Ovary (tissue), 9 donors: ENCODE measurements around the gene PACC1. TPM values are rescaled to one million over a fixed set of nuclear protein-coding genes. Genes with fewer than 3 reads are reported as not detected.
A peak's percentile ranks its signal among the peaks of the same experiment; 100 is the strongest.

Source experiments
- DNase-seq, 5 donors: peaks; one replicate each; pipeline ENCODE4 v3.0.0-alpha.2; 2019 to 2020
- H3K27ac ChIP-seq, 2 donors: fragments of 200-600 bp; one replicate each; pipeline versions ENCODE4 v1.5.1 to v1.8.0; 2019 to 2022
- H3K27me3 ChIP-seq: fragments of 200-600 bp; one replicate; pipeline ENCODE4 v1.8.0; 2022
- H3K36me3 ChIP-seq: fragments of 200-600 bp; sonication (generic); one replicate; pipeline ENCODE4 v1.5.1; 2019
- H3K4me1 ChIP-seq: one replicate; pipeline ENCODE4 v1.8.1; 2013; ENCODE audit warnings: mild to moderate bottlenecking, moderate library complexity; ENCODE audit not compliant: insufficient read depth
- H3K4me3 ChIP-seq: fragments of 200-600 bp; sonication (generic); one replicate; pipeline ENCODE4 v1.5.1; 2017
- H3K9me3 ChIP-seq, 2 donors: fragments of 200-600 bp in 1 of 2; sonication (generic) in 1 of 2; one replicate each; pipeline versions ENCODE4 v1.5.1 to v1.8.1; 2013 to 2019; ENCODE audit warnings: mild to moderate bottlenecking in 1 of 2, moderate library complexity in 1 of 2
- EP300 ChIP-seq: sonication (generic); formaldehyde crosslinking; IDR thresholded peaks from one replicate; pipeline ENCODE4 v1.6.1; 2017; ENCODE audit warnings: antibody characterized with exemption
- POLR2A ChIP-seq: fragments of 450-650 bp; IDR thresholded peaks from one replicate; pipeline ENCODE4 v1.6.1; 2017; ENCODE audit warnings: antibody characterized with exemption, mild to moderate bottlenecking, moderate library complexity
- WGBS, 3 donors: extraction: QIAGEN DNeasy Blood & Tissue Kit in 1 of 3; methylation state at CpG; one replicate each; pipeline versions ENCODE4 v1.1.5 to v1.1.7; 2013 to 2017; 5-methylcytosine and 5-hydroxymethylcytosine counted together
- intact Hi-C, 4 donors: fragments of 100-400 bp; cut with DNase I; formaldehyde crosslinking; loops; one replicate each; pipeline versions ENCODE4 v1.11.0 to v1.15.1; 2022 to 2023
- polyA plus RNA-seq, 2 donors: library from polyadenylated mRNA; stranded (reverse); fragments of 200-250 nt in 1 of 2; fragments of 350-450 nt in 1 of 2; fragmentation: Illumina TruSeq in 1 of 2; extraction: RNeasy Lipid Tissue Mini Kit (QIAGEN cat#74804) in 1 of 2; gene quantifications; one replicate each; pipeline ENCODE4 v1.2.3, GENCODE V29; 2013 to 2014
- total RNA-seq, 7 donors: library from RNA; depleted of rRNA in 2 of 7; stranded (reverse); fragments of >200 nt in 2 of 7; fragmentation: NEBNext Ultra II Directional in 3 of 7; extraction: Animal tissue kit (Norgen Biotek cat#: 25700) in 3 of 7; gene quantifications; one replicate each; pipeline versions ENCODE4 v1.1.0 to v1.2.4, GENCODE V29; 2016 to 2023
- TF ChIP-seq, protein P1 (sequence below), 3 donors: fragments of 450-650 bp in 2 of 3; fragments of 200-600 bp in 1 of 3; IDR thresholded peaks; one replicate each; pipeline versions ENCODE4 v1.5.1 to v1.8.0; 2016 to 2022; ENCODE audit warnings: antibody characterized with exemption in 3 of 3, mild to moderate bottlenecking in 1 of 3
- donor health status: DM: no; HTN: no; CAD: no; lungs with moderate emphysema.
- donor health status: DM: no; HTN: no; CAD: no.
- donor health status: Bipolar disorder and iron deficiency.
- donor health status: DM: yes; HTN: yes; CAD: no.
- donor health status: DM: no; HTN: no; CAD: no.
- donor health status: DM: yes; HTN: yes; CAD: no.

Gene PACC1
- total and polyA plus RNA-seq, 9 donors, result 1.9 to 9.5 (median 2.9) TPM

DNA sequence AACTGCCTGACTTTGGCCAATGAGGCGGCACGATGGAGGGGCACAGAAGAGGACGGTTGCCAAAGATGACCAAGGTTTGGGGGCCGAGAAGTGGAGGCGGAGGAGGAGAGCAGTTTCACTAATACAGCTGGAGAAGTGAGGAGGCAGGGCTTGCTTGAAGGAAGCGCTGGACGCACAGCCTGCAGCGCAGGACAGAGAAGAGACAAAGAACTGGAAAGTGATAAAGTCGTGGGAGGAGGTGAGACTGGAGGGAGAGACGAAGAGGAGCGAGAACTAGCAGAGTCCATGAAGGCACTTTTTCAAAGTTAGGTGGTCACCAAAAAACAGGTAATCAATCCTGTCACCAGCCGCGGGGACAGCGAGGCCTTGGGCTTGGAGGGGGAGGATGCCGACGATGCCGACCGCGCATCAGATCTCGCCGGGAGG lies 771 bp downstream of the PACC1 start:
- WGBS, 3 donors, result 9 to 11% (median 11%) methylated on average over 21 of the region's 21 CpGs
- Histone ChIP-seq H3K4me1 (peaks cover 1% of the 10 kb centered on the region), H3K27me3 (no peaks in the 10 kb centered on the region), H3K36me3 (no peaks in the 10 kb centered on the region), H3K4me3 (peak overlapping the region; percentile 79), H3K27ac (no peak overlapping the region), H3K9me3 (no peaks in the 10 kb centered on the region)
- DNase-seq, result peak in 1 of 5 donors; percentile 27
- TF ChIP-seq EP300 (no peak), POLR2A (no peak)
- TF ChIP-seq, protein P1, sequence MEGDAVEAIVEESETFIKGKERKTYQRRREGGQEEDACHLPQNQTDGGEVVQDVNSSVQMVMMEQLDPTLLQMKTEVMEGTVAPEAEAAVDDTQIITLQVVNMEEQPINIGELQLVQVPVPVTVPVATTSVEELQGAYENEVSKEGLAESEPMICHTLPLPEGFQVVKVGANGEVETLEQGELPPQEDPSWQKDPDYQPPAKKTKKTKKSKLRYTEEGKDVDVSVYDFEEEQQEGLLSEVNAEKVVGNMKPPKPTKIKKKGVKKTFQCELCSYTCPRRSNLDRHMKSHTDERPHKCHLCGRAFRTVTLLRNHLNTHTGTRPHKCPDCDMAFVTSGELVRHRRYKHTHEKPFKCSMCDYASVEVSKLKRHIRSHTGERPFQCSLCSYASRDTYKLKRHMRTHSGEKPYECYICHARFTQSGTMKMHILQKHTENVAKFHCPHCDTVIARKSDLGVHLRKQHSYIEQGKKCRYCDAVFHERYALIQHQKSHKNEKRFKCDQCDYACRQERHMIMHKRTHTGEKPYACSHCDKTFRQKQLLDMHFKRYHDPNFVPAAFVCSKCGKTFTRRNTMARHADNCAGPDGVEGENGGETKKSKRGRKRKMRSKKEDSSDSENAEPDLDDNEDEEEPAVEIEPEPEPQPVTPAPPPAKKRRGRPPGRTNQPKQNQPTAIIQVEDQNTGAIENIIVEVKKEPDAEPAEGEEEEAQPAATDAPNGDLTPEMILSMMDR (IDR thresholded peaks at IDR 0.05), result no peak
- intact Hi-C loops, result no loop called here

DNA sequence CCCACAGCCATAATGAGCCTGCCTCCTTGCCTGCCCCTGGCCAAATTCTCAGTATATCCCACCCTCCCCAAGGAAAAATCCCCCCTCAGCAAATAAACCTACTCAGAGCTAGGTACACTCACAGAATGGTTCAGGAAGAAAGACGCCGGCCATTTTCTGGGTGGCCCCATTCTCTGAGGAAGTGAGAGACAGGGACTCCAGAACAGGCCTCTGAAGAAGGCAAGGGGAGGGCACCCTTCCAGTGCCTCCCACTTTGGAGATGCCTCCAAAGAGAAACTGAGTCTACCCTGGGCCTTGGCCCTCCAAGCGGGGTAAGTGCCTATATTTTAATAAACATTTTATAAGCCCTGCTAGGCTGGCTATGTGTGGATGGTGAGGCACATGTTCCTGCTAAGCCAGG lies 2.3 kb downstream of the PACC1 start:
- H3K27ac ChIP-seq, result no peak overlapping the region
- WGBS, 3 donors, result 90 to 96% (median 96%) methylated on average over 3 of the region's 3 CpGs
- no peaks in the 10 kb centered on the region for H3K27me3 ChIP-seq
- H3K4me3 ChIP-seq, result no peak overlapping the region
- H3K36me3 ChIP-seq, result no peaks in the 10 kb centered on the region
- H3K4me1 ChIP-seq, result peaks cover 1% of the 10 kb centered on the region
- TF ChIP-seq POLR2A, result no peak
- TF ChIP-seq, protein P1 (IDR thresholded peaks at IDR 0.05), result no peak
- TF ChIP-seq EP300, result no peak
- no peak for DNase-seq
- H3K9me3 ChIP-seq, result no peaks in the 10 kb centered on the region
- intact Hi-C loops, result no loop called here

DNA sequence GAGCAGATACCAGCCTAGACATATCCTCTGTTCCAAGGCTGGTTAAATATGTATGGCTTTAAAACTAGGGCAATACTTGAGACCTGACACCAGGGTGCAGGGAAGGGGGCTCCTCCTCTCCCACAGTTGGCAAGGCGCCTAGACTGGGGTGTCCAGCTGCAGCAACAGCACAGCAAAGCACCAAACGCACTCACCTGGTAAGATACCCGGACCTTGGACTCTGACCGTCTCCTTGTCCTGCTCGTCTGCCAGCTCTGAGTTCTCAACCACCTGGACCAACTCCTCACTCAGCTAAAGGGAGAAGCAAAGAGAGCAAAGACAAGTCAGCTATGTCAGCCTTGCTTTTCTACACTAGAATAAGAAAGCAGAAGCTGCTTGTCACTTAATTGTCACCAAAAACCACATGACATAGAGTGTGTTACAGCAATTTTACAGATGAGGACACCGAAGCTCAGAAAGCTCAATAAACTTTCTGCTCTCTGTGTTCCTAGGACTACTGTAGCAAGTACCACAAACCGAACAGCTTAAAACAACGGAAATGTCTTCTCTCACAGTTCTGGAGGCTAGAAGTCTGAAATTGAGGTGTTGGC lies 4.4 kb downstream of the PACC1 start:
- TF ChIP-seq POLR2A (no peak), EP300 (no peak)
- TF ChIP-seq, protein P1 (IDR thresholded peaks at IDR 0.05), result no peak
- WGBS, 3 donors, result 90 to 93% (median 91%) methylated on average over 8 of the region's 8 CpGs
- H3K4me1 ChIP-seq, result peaks cover 1% of the 10 kb centered on the region
- no peaks in the 10 kb centered on the region for H3K27me3 ChIP-seq
- H3K27ac ChIP-seq, result no peak overlapping the region
- intact Hi-C loops, result no loop called here
- no peaks in the 10 kb centered on the region for H3K9me3 ChIP-seq
- DNase-seq, result no peak
- no peaks in the 10 kb centered on the region for H3K36me3 ChIP-seq
- H3K4me3 ChIP-seq, result no peak overlapping the region

DNA sequence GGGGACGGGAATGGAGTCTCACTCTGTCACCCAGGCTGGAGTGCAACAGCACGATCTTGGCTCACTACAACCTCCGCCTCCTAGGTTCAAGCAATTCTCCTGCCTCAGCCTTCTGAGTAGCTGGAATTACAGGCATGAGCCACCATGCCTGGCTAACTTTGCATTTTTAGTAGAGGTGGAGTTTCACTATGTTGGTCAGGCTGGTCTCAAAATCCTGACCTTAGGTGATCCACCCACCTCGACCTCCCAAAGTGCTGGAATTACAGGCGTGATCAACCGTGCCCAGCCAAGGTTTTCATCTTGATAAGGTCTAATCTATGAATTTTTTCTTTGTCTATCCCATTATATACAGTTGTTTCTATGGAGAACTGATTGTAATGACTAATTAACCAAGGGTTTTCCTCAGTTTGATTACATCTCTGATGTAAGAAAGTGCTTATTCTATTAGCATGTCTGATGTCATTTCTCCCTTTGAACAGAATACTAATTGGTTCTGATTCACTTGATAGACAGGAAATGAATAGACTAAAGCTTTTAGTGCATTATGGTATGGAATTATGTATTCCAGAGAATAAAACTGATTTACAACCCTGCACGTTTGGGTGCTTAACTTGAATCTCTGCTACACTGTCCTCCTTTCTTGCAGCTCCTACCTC lies 11.9 kb downstream of the PACC1 start:
- intact Hi-C loops, result no loop called here
- no peak overlapping the region for H3K27ac ChIP-seq
- no peaks in the 10 kb centered on the region for H3K36me3 ChIP-seq
- TF ChIP-seq POLR2A, result no peak
- TF ChIP-seq, protein P1 (IDR thresholded peaks at IDR 0.05), result no peak
- no peak for TF ChIP-seq EP300
- no peak overlapping the region for H3K4me3 ChIP-seq
- WGBS, 3 donors, result 92 to 94% (median 93%) methylated on average over 7 of the region's 7 CpGs
- no peaks in the 10 kb centered on the region for H3K9me3 ChIP-seq
- no peaks in the 10 kb centered on the region for H3K4me1 ChIP-seq
- no peaks in the 10 kb centered on the region for H3K27me3 ChIP-seq
- no peak for DNase-seq
